Measurements from ENCODE around the gene PTBP2. TPM values are rescaled to one million over a fixed set of nuclear protein-coding genes. Genes with fewer than 3 reads are reported as not detected.

Gene PTBP2
- total RNA-seq, 2 donors from 2014 or later, result 47.7 to 52.0 TPM

DNA sequence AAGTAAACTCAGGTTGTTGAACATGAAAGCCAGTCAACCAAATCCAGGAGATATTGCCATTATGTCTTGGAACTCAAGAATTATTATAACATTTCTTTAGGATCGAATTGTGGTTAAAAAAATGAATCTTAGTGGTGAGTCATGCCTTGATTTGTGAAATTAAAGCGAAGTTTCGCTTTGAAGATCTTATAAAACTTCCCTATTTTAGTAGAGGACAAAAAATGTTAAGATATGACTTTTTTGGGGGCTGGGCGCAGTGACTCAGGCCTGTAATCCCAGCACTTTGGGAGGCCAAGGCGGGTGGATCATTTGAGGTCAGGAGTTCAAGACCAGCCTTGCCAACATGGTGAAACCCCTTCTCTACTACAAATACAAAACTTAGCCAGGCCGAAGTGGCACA lies 39.5 kb upstream of the PTBP2 start:
- Histone ChIP-seq H3K36me3 (ENCODE audit: control insufficient read depth, insufficient read depth, low read length) (no peaks in the 10 kb centered on the region), H3K9ac (ENCODE audit: extremely low read depth, low read length, poor library complexity, severe bottlenecking) (no peak overlapping the region), H3K4me1 (ENCODE audit: control insufficient read depth, insufficient read depth, low read length) (no peaks in the 10 kb centered on the region), H3K4me3 (ENCODE audit: low read length) (no peak overlapping the region), H3K27me3 (ENCODE audit: control insufficient read depth, insufficient read depth, low read length, poor library complexity, severe bottlenecking) (no peaks in the 10 kb centered on the region), H3K9me3 (ENCODE audit: control insufficient read depth, low read length) (no peaks in the 10 kb centered on the region), H3K27ac (ENCODE audit: low read depth, low read length) (no peak overlapping the region)
- no peaks in the 10 kb centered on the region for H3K36me3 Mint-ChIP-seq (ENCODE audit: low read depth)
- 78 to 91% methylated on average over 3 to 6 of the region's 6 CpGs for WGBS, 2 experiments (ENCODE audit: insufficient coverage in 1 of 2, insufficient read length in 1 of 2)
- no peak for DNase-seq
- TF ChIP-seq, protein P1, sequence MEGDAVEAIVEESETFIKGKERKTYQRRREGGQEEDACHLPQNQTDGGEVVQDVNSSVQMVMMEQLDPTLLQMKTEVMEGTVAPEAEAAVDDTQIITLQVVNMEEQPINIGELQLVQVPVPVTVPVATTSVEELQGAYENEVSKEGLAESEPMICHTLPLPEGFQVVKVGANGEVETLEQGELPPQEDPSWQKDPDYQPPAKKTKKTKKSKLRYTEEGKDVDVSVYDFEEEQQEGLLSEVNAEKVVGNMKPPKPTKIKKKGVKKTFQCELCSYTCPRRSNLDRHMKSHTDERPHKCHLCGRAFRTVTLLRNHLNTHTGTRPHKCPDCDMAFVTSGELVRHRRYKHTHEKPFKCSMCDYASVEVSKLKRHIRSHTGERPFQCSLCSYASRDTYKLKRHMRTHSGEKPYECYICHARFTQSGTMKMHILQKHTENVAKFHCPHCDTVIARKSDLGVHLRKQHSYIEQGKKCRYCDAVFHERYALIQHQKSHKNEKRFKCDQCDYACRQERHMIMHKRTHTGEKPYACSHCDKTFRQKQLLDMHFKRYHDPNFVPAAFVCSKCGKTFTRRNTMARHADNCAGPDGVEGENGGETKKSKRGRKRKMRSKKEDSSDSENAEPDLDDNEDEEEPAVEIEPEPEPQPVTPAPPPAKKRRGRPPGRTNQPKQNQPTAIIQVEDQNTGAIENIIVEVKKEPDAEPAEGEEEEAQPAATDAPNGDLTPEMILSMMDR (conservative IDR thresholded peaks at IDR 0.05), result no peak
- no peaks in the 10 kb centered on the region for H3K4me1 Mint-ChIP-seq
- no peak overlapping the region for H3K27ac Mint-ChIP-seq
- no peaks in the 10 kb centered on the region for H3K9me3 Mint-ChIP-seq
- no peaks in the 10 kb centered on the region for H3K27me3 Mint-ChIP-seq (ENCODE audit: insufficient read depth)
- no peak overlapping the region for H3K4me3 Mint-ChIP-seq

DNA sequence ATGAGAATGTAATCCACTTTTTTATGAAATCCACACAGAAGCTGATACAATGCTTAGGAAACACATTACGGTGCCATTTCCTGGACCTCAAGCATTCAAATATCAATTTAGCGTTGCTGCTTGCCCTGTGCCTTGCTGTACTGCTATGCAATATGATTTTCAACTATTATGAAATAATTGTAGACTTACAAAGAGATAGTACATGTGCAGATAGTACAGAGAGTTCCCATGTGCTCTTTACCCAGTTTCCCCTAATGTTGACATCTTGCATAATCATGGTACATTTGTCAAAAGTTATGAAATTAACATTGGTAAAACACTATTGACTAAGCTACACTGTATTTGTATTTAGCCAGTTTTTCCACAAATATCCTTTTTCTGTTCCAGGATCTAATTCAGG lies 37.7 kb upstream of the PTBP2 start:
- Mint-ChIP-seq H3K4me1 (peaks cover 7% of the 10 kb centered on the region), H3K36me3 (ENCODE audit: low read depth) (no peaks in the 10 kb centered on the region), H3K4me3 (no peak overlapping the region), H3K27me3 (ENCODE audit: insufficient read depth) (no peaks in the 10 kb centered on the region), H3K9me3 (no peaks in the 10 kb centered on the region), H3K27ac (no peak overlapping the region)
- Histone ChIP-seq H3K4me1 (ENCODE audit: control insufficient read depth, insufficient read depth, low read length) (no peaks in the 10 kb centered on the region), H3K9ac (ENCODE audit: extremely low read depth, low read length, poor library complexity, severe bottlenecking) (no peak overlapping the region), H3K27ac (ENCODE audit: low read depth, low read length) (no peak overlapping the region), H3K27me3 (ENCODE audit: control insufficient read depth, insufficient read depth, low read length, poor library complexity, severe bottlenecking) (no peaks in the 10 kb centered on the region), H3K9me3 (ENCODE audit: control insufficient read depth, low read length) (no peaks in the 10 kb centered on the region), H3K4me3 (ENCODE audit: low read length) (no peak overlapping the region), H3K36me3 (ENCODE audit: control insufficient read depth, insufficient read depth, low read length) (no peaks in the 10 kb centered on the region)
- WGBS, 2 experiments (ENCODE audit: insufficient coverage in 1 of 2, insufficient read length in 1 of 2), result 93 to 100% methylated on average over 1 to 2 of the region's 2 CpGs
- DNase-seq, result no peak
- TF ChIP-seq, protein P1 (conservative IDR thresholded peaks at IDR 0.05), result no peak

DNA sequence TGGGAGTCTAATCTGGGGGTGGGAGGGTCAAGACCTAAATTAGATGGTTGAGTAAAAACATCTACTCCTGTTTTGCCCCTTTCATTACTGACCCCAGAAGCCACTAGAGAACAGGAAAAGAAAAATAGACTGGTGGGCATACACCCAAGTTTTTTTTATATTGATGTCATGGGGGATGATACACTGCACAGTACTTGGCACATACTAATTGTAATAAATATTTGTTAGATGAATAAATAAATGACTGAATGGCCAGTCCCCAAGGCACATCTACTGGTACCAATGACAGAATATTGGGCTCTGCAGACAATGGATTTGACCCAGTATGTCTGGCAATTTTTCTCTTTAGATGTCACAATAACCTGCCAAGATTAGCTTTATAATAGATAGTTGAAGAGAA lies 36.8 kb upstream of the PTBP2 start:
- no peaks in the 10 kb centered on the region for H3K9me3 ChIP-seq (ENCODE audit: control insufficient read depth, low read length)
- H3K27ac ChIP-seq (ENCODE audit: low read depth, low read length), result no peak overlapping the region
- no peak overlapping the region for H3K4me3 ChIP-seq (ENCODE audit: low read length)
- H3K4me3 Mint-ChIP-seq, result no peak overlapping the region
- H3K36me3 Mint-ChIP-seq (ENCODE audit: low read depth), result no peaks in the 10 kb centered on the region
- TF ChIP-seq, protein P1 (conservative IDR thresholded peaks at IDR 0.05), result no peak
- H3K4me1 Mint-ChIP-seq, result peaks cover 8% of the 10 kb centered on the region
- no peak overlapping the region for H3K9ac ChIP-seq (ENCODE audit: extremely low read depth, low read length, poor library complexity, severe bottlenecking)
- H3K9me3 Mint-ChIP-seq, result no peaks in the 10 kb centered on the region
- no peaks in the 10 kb centered on the region for H3K27me3 ChIP-seq (ENCODE audit: control insufficient read depth, insufficient read depth, low read length, poor library complexity, severe bottlenecking)
- H3K36me3 ChIP-seq (ENCODE audit: control insufficient read depth, insufficient read depth, low read length), result no peaks in the 10 kb centered on the region
- H3K4me1 ChIP-seq (ENCODE audit: control insufficient read depth, insufficient read depth, low read length), result no peaks in the 10 kb centered on the region
- no peaks in the 10 kb centered on the region for H3K27me3 Mint-ChIP-seq (ENCODE audit: insufficient read depth)
- no peak for DNase-seq
- H3K27ac Mint-ChIP-seq, result no peak overlapping the region

Data from endodermal cell (in vitro differentiated cells).